ENCODE measurements around the gene SCRN2.

- TF ChIP-seq CTCF (IDR thresholded peaks at IDR 0.05) (no peak), FOXP1 (CRISPR knock-in tag; IDR thresholded peaks at IDR 0.05; ENCODE audit: borderline replicate concordance) (no peak), ZNF138 (CRISPR knock-in tag; conservative IDR thresholded peaks at IDR 0.05) (no peak), ATF2 (CRISPR knock-in tag; IDR thresholded peaks at IDR 0.05; ENCODE audit: borderline replicate concordance, low read depth) (no peak), CREB1 (CRISPR knock-in tag; IDR thresholded peaks at IDR 0.05) (no peak), NR3C1 (CRISPR knock-in tag; conservative IDR thresholded peaks at IDR 0.05; ENCODE audit: low read depth) (no peak), JUN (CRISPR knock-in tag; IDR thresholded peaks at IDR 0.05) (no peak)
These were observed 17.6 kb downstream of the SCRN2 start for GRCh38 chr17:47823519-47823918.
